ENCODE results near the gene HPS6.
"Not testable (repeated sequence)": the region's sequence is repeated elsewhere in the genome, so short reads cannot be mapped to it uniquely, and the experiment has no call there.

Gene HPS6

DNA sequence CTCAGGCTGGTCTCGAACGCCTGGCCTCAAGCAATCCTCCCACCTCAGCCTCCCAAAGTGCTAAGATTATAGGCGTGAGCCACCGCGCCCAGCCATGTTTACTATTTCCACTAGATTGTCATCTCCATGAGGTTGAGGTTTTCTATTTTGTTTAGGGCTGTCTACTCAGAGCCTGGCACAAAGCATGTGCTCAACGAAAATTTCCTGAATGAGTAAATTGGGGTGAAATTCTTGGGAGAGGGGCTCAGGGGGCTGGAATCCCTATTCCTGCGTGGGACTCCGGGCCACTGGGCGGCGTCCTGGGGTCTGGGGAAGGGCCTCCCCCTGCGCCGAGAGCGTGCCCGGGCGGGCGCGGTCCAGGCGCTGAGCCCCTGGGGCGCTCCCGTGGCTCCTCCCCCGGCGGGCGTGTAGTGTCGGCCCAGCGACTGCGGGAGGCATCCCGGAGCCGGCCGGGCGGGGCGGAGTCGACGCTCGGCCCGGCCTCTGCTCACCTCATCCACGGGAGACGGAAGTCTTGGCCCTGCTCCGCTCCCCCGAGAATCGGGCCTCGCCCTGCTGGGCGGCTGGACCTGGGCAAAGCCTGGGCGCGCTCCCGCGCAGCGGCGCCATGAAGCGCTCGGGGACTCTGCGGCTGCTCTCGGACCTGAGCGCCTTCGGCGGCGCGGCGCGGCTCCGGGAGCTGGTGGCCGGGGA is at the start of gene HPS6:
TSS of gene HPS6 (plus strand) at position 482 of the 693 bp plus-strand sequence. CDS start at position 608, 126 bp downstream.
- DNase-seq (ENCODE audit: low read depth in 2 of 2, low spot score in 1 of 2) = peak; percentile 66 to 79

- no peak for DNase-seq (ENCODE audit: low read depth in 2 of 2, low spot score in 1 of 2)
Observed at GRCh38 chr10:102016416-102016815, 48.7 kb upstream of the HPS6 start.

DNA sequence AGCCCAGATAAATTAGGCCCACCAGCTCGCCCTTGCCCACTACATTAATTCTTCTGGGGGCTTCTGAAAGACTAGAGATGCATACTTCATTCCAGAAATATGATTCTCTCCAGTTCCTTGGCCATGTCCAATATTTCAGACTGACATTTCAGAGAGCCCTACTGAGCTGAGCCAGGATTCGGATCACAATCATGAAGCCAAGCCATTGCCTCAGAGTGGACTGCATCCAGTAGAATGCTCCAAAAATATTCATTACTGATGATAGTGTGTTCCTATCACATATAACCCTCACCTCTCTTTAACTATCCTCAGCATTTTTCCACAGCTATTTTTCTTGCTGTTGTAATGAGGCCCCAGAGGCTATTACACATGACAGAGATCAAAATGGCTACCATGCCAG is 47.9 kb upstream of the HPS6 start:
- no peak for DNase-seq (ENCODE audit: low read depth in 2 of 2, low spot score in 1 of 2)

- DNase-seq (ENCODE audit: low read depth in 2 of 2, low spot score in 1 of 2) = no peak
Observed at GRCh38 chr10:102020938-102021337, 44.2 kb upstream of the HPS6 start.

DNA sequence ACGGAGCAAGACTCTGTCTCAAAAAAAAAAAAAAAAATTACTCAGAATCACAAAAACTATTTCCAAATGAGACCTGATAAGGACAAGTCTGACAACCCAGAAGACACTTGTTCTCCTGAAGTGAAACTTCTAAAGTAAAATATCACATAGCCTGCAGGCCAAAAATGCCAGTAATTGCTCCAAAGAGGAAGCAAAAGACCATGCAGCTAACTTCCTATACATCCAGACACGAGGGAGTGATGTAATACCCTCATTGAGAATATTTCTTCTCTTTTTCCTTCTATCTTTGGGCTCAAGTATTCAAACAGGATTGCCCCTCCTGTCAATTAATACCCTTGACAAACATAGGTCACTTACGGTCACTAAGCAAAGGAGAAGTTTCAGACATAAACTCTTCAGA is 40.4 kb upstream of the HPS6 start:
- no peak for DNase-seq (ENCODE audit: low read depth in 2 of 2, low spot score in 1 of 2)

DNA sequence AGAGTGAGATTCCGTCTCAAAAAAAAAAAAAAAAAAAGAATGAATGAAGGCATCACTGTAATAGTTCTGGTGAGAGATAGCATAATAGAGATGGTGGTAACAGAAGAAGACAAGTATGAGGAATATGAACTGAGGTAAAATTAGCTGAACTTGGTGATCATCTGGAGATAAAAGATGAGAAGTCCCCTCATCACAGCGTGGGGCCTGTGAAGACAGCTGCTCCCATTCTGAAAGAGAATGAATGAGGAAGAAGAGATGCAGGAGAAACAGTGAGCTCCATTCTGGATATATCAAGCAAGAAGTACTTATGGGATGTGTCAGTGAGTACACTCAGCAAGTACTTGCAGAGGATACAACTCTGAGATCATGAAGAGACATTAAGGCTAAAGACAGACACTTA is 37.9 kb upstream of the HPS6 start:
- DNase-seq (ENCODE audit: low read depth in 2 of 2, low spot score in 1 of 2) = no peak

GRCh38 chr10:102033787-102034186 is 31.4 kb upstream of the HPS6 start:
- no peak for DNase-seq (ENCODE audit: low read depth in 2 of 2, low spot score in 1 of 2)

DNA sequence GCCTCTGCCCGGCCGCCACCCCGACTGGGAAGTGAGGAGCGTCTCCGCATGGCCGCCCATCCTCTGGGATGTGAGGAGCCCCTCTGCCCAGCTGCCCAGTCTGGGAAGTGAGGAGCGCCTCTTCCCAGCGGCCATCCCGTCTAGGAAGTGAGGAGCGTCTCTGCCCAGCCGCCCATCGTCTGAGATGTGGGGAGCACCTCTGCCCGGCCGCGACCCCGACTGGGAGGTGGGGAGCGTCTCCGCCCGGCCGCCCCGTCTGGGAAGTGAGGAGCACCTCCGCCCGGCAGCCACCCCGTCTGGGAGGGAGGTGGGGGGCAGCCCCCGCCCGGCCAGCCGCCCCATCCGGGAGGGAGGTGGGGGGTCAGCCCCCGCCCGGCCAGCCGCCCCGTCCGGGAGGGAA is 29.3 kb upstream of the HPS6 start:
- DNase-seq (ENCODE audit: low read depth in 2 of 2, low spot score in 1 of 2) = not testable (repeated sequence)

DNA sequence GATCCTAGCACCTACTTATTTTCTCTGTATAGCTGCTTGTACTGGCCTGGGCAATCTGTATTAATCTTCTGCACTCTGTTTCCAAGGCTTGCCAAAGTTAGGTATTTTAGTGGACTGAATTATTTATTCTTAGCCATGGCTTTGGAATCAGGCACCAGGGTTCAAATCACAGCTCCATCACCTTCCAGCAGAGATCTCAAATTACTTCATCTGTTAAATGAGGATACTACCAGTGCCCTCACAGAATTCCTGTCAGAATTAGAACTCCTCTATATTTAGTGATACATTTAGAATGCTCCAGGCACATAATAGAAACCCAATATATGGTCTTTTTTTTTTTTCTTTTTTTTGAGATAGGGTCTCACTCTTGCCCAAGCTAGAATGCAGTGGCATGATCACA is 26.7 kb upstream of the HPS6 start:
- no peak for DNase-seq (ENCODE audit: low read depth in 2 of 2, low spot score in 1 of 2)

- DNase-seq (ENCODE audit: low read depth in 2 of 2, low spot score in 1 of 2) = no peak
Observed at GRCh38 chr10:102040305-102041050, 24.7 kb upstream of the HPS6 start.

DNA sequence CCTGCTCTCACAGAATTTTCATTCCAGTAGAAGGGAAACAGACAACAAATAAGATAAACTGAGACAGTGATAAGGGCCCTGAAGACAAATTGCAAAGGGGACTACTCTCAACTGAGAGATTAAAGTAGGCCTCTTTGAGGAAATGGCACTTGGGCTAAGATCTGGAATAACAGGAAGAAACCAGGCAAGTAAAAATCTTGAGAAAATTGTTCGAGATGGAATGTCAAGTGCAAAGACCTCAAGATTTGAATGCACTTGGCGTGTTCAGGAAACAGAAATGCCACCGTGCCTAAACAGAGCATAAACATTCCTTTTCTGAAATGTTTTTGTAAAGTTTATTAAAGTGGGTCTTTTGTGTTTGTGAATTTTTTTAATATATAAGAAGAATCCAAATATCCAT is 19.9 kb upstream of the HPS6 start:
- no peak for DNase-seq (ENCODE audit: low read depth in 2 of 2, low spot score in 1 of 2)

DNA sequence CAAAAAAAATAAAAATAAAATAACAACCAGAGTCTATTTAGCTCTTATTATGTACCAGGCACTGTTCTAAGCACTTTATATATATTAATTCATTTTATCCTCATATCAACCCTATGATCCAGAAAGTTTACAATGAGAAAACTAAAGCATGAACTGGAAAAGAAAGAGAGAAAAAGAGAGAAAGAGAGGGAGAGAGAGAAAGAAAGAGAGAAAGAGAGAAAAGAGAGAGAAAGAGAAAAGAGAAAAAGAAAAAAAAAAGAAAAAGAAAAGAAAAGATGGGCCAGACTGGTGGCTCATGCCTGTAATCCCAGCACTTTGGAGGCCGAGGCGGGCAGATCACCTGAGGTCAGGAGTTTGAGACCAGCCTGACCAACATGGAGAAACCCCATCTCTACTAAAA is 19.1 kb upstream of the HPS6 start:
- no peak for DNase-seq (ENCODE audit: low read depth in 2 of 2, low spot score in 1 of 2)

GRCh38 chr10:102054881-102055646 is 10.1 kb upstream of the HPS6 start:
- DNase-seq (ENCODE audit: low read depth in 2 of 2, low spot score in 1 of 2) = not testable (repeated sequence)

- DNase-seq (ENCODE audit: low read depth in 2 of 2, low spot score in 1 of 2) = peak; percentile 67 to 72
Observed at GRCh38 chr10:102055647-102056419, 9.3 kb upstream of the HPS6 start, which contains the start of gene ARMH3. Gene ARMH3, minus strand, starts transcription at chr10:102056173. Its CDS starts 16,059 bp downstream, at chr10:102040114.

- no peak for DNase-seq (ENCODE audit: low read depth in 2 of 2, low spot score in 1 of 2)
Observed at GRCh38 chr10:102059987-102060386, 5.2 kb upstream of the HPS6 start.

GRCh38 chr10:102064503-102064867 is 664 bp upstream of the HPS6 start:
- no peak for DNase-seq (ENCODE audit: low read depth in 2 of 2, low spot score in 1 of 2)

DNA sequence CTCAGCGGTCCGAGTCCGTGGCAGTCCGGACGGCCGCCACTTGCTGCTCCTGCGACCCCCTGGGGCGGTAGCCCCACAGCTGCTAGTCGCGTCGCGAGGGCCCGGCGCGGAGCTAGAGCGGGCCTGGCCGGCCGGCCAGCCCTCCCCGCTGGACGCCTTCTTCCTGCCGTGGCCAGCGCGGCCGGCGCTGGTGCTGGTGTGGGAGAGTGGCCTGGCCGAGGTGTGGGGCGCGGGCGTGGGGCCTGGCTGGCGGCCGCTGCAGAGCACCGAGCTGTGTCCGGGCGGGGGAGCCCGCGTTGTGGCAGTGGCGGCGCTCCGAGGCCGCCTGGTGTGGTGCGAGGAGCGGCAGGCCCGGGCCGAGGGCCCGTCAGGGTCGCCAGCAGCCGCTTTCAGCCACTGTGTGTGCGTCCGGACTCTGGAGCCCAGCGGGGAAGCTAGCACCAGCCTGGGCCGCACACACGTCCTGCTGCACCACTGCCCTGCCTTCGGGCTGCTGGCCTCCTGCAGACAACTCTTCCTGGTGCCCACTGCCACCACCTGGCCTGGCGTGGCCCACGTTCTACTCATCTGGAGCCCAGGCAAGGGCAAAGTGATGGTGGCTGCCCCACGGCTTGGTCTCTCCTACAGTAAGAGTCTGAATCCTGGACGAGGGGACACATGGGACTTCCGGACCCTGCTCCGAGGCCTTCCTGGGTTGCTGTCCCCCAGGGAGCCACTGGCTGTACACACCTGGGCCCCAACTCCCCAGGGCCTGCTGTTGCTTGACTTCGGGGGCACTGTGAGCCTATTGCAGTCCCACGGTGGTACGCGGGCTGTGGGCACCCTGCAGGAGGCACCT is 631 bp downstream of the HPS6 start:
- no peak for DNase-seq (ENCODE audit: low read depth in 2 of 2, low spot score in 1 of 2)

- no peak for DNase-seq (ENCODE audit: low read depth in 2 of 2, low spot score in 1 of 2)
Observed at GRCh38 chr10:102066399-102067088, 1.4 kb downstream of the HPS6 start.

DNA sequence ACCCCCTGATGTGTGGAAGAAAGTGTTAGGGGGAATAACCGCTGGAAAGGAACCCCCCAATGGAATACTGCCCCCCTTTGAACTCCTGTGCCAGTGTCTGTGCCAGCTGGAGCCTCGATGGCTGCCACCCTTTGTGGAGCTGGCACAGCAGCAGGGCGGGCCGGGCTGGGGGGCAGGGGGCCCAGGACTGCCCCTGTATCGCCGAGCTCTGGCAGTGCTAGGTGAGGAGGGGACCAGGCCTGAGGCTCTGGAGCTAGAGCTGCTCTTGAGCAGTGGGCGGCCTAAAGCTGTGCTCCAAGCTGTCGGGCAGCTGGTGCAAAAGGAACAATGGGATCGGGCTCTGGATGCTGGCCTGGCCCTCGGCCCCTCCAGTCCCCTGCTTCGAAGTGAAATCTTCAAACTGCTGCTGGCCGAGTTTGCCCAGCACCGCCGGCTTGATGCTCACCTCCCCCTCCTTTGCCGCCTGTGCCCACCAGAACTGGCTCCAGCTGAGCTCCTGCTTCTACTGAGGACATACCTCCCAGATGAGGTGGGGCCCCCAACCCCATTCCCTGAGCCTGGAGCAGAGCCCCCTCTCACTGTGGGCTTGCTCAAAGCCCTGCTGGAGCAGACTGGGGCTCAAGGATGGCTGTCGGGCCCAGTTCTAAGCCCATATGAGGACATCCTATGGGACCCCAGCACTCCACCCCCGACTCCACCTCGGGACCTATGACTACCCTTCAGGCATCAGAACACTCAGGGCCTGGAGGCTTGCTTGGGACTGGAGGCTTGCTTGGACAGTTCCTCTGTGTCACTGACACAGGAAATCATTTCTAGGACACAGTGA is 2.2 kb downstream of the HPS6 start:
- DNase-seq (ENCODE audit: low read depth in 2 of 2, low spot score in 1 of 2) = no peak

Data from stimulated activated CD8-positive, alpha-beta memory T cell treated with anti-CD3 and anti-CD28 coated beads, Interleukin-4, amount 100 ng/mL, for 1 hour (primary cell).